ENCODE data around the gene FOXJ1.

- TF ChIP-seq CTCF (IDR thresholded peaks at IDR 0.05) (no peak), POLR2A (IDR thresholded peaks at IDR 0.05) (no peak)
Observed at GRCh38 chr17:76124582-76125390, 16.3 kb downstream of the FOXJ1 start.

Data from tibial nerve (tissue), 3 donors.